HG03521 (cell line): Measurements from ENCODE around the gene PDE4D.
"Not testable (repeated sequence)": the region's sequence is repeated elsewhere in the genome, so short reads cannot be mapped to it uniquely, and the experiment has no call there.

Experiments used
- ATAC-seq: cut with Tn5 transposase; IDR thresholded peaks from one replicate; pipeline ENCODE4 v1.9.1; 2021; ENCODE audit warnings: mild to moderate bottlenecking, moderate library complexity; ENCODE audit not compliant: unreplicated experiment

The PDE4D gene

GRCh38 chr5:59065554-59065953 lies 828.0 kb downstream of the PDE4D start:
- ATAC-seq: no peak

GRCh38 chr5:59064293-59064692 lies 829.2 kb downstream of the PDE4D start:
- ATAC-seq: no peak

GRCh38 chr5:59062986-59063683 lies 830.4 kb downstream of the PDE4D start:
- no peak for ATAC-seq

GRCh38 chr5:59061377-59061776 lies 832.1 kb downstream of the PDE4D start:
- no peak for ATAC-seq

- no peak for ATAC-seq
Measured at GRCh38 chr5:59058969-59059687, 834.4 kb downstream of the PDE4D start.

GRCh38 chr5:59058237-59058636 lies 835.3 kb downstream of the PDE4D start:
- no peak for ATAC-seq

- ATAC-seq: not testable (repeated sequence)
Measured at GRCh38 chr5:59056599-59056998, 836.9 kb downstream of the PDE4D start.

- no peak for ATAC-seq
Measured at GRCh38 chr5:59055745-59056448, 837.6 kb downstream of the PDE4D start.

- no peak for ATAC-seq
Measured at GRCh38 chr5:59054963-59055528, 838.5 kb downstream of the PDE4D start.

- no peak for ATAC-seq
Measured at GRCh38 chr5:59051951-59052350, 841.6 kb downstream of the PDE4D start.

GRCh38 chr5:59049095-59049494 lies 844.4 kb downstream of the PDE4D start:
- no peak for ATAC-seq

- ATAC-seq: no peak
Measured at GRCh38 chr5:59042201-59043055, 851.1 kb downstream of the PDE4D start.

GRCh38 chr5:59041355-59041754 lies 852.2 kb downstream of the PDE4D start:
- ATAC-seq: no peak

- no peak for ATAC-seq
Measured at GRCh38 chr5:59040804-59041201, 852.7 kb downstream of the PDE4D start.

- no peak for ATAC-seq
Measured at GRCh38 chr5:59040024-59040803, 853.3 kb downstream of the PDE4D start.

- ATAC-seq: peak; percentile 67
Measured at GRCh38 chr5:59039296-59040023, 854.1 kb downstream of the PDE4D start.

GRCh38 chr5:59038798-59039295 lies 854.7 kb downstream of the PDE4D start:
- ATAC-seq: peak; percentile 31

- no peak for ATAC-seq
Measured at GRCh38 chr5:59037941-59038797, 855.4 kb downstream of the PDE4D start.
